Right lung (tissue), 5 donors: Measurements from ENCODE around the gene MYOM3. TPM values are rescaled to one million over a fixed set of nuclear protein-coding genes. Genes with fewer than 3 reads are reported as not detected.
"Not testable (repeated sequence)": the region's sequence is repeated elsewhere in the genome, so short reads cannot be mapped to it uniquely, and the experiment has no call there.

Experiments
- DNase-seq, 2 donors: peaks; one replicate each; pipeline ENCODE4 v3.0.0-alpha.2; 2013
- polyA plus RNA-seq, 5 donors: library from polyadenylated mRNA; unstranded; fragments of 120-200 nt; gene quantifications; one replicate each; pipeline versions ENCODE4 v1.2.1 to v1.2.3, GENCODE V29; 2013; ENCODE audit warnings: inconsistent platforms in 1 of 5, low replicate concordance in 1 of 5; ENCODE audit not compliant: insufficient read length in 5 of 5, insufficient read depth in 1 of 5

The MYOM3 gene
- polyA plus RNA-seq, 5 donors, result 0.03 to 17.1 (median 0.34) TPM

- DNase-seq, result no peak
These were observed 37.7 kb downstream of the MYOM3 start for GRCh38 chr1:24074196-24074595.

DNA sequence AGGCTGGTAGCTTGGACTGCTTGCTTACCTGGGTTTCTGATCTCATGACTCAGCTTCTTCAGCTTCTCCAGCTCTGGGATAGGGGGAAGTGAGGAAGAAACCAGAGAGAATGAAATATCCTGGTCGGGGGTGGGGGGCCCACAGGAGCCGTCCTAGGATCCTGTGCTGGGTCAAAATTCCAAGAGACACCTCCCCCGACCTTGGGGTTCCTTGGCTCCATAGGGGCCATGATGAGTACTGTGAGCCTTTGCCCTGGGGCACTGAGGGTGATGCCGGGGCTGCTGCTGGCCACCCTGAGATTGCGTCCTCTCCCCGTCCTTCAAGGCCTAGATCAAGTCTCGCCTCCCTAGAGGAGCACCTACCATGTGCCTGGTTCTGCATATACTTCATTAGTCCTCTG is 40.0 kb downstream of the MYOM3 start:
- no peak for DNase-seq

DNA sequence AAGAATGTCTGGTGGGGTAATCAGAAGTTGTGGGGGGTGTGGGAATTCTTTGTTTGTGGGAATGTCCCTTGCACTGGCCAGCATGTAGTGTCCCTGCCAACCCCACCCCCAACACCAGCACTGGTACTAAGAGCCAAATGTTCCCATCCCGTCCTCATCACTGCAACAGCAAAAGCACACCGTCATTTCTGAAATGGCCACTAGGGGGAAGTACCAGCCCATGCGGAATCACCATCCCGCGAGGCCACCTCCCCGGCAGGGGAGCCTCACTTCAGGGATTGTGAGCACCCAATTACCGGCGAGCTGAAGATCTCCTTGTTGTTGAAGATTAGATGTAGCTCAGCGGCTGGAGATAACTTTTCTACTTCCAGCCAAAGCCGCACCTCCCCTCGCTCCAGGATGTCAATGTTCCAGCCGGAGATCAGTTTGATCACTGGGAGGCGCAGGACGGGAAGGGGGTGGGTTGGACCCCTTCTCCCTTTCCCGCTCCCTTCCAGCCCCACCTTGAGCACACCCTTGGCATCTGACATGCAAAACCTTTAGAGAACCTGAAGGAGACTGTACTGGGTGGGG is 41.0 kb downstream of the MYOM3 start:
- peak; percentile 57 to 67 for DNase-seq

DNA sequence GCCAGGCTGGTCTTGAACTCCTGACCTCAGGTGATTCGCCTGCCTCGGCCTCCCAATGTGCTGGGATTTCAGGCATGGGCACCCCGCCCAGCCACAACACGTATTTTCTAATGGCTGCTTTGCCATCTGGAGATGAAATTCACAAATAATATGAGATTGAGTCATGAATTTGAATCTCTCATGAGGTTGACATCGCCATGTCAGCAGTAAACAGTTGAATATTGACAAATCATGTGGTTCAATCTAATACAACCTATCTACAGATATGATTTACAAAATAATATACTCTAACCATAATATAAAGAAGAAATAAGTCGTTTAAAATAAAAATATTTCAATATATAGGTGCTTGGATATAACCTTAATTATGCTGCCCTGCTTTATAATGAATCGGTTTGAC is 42.1 kb downstream of the MYOM3 start:
- DNase-seq, result no peak

DNA sequence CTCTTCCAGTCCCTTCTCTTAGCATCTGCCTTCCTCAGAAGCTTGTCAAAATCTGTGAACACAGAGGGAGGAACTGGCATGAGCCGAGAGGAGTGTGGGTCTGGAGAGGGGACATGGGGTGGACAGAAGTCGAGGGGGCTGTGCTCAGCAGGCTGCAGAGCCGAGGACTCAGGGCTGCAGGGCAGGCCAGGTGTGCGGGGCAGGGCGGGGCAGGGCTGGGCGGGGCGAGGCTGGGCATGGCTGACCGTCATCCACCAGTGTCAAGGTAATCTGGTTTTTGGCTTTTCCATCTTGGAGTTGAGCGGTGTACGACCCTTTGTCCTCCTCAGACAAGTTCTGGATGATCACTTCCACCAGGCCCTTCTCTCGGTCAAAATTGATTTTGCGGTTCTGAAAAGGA is 44.0 kb downstream of the MYOM3 start:
- no peak for DNase-seq

DNA sequence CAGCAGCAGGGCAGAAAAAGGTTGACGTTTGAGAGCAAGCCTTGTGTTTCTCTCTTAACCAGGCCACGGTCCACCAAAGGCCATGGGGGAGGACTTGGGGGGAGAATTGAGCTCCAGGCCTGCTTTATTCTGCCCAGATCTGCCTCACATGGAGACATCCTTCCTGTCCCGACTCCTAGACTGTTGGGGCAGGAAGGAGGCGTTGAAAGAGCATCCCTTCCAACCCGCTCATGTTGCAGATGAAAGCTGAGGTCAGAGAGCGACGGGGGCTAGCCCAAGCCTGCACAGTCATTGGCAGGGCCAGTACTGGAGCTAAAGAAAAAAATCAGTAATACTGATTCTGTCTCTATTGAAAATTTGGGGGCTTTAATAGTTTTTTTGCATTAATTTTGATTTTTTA is 46.6 kb downstream of the MYOM3 start:
- DNase-seq, result no peak

- no peak for DNase-seq
These were observed 49.7 kb downstream of the MYOM3 start for GRCh38 chr1:24062221-24062620.

DNA sequence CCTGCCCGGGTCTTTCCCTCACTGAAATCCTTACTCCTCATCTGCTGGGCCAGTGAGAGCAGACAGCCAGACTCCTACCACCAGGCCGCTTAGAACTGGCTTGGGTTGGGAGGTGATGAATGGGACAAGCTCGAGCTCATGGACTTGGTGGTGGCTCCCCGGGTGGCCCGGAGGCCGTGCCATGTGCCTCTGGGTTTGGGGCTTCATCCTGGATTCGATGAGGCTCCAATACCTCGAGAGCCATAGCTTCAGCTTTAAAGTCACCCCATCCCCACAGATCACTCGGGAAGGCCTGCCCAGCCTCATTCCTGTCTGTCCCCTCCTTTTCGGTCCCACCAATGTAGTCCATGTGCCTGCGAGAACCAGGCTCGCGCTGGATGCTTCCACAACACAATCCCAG is 51.5 kb downstream of the MYOM3 start:
- DNase-seq, result no peak

- DNase-seq, result no peak
These were observed 53.1 kb downstream of the MYOM3 start for GRCh38 chr1:24058671-24059455.

- DNase-seq, result no peak
These were observed 54.8 kb downstream of the MYOM3 start for GRCh38 chr1:24057171-24057570.

- no peak for DNase-seq
These were observed 56.3 kb downstream of the MYOM3 start for GRCh38 chr1:24055681-24056080.

- peak; percentile 5 to 12 for DNase-seq
These were observed 59.7 kb downstream of the MYOM3 start for GRCh38 chr1:24052220-24052619.

- DNase-seq, result no peak
These were observed 60.6 kb downstream of the MYOM3 start for GRCh38 chr1:24051206-24051945.

DNA sequence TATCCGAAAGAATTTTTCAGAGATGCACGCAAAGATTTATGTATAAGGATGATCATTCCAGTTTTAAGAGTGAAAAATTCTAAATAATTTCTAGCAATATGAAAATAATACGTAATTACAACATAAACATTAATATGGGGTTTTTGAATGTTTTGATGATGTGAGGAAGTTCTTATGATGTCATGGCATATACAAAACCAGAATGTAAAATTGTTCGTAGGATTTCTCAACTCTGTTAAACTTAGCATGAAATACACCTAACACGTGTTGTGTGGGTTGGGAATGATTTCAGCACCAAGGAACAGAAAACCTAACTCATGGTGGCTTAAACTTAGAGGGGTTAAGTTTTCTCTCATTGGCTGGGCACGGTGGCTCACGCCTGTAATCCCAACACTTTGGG is 62.2 kb downstream of the MYOM3 start:
- DNase-seq, result no peak

- not testable (repeated sequence) for DNase-seq
These were observed 63.0 kb downstream of the MYOM3 start for GRCh38 chr1:24048894-24049293.

DNA sequence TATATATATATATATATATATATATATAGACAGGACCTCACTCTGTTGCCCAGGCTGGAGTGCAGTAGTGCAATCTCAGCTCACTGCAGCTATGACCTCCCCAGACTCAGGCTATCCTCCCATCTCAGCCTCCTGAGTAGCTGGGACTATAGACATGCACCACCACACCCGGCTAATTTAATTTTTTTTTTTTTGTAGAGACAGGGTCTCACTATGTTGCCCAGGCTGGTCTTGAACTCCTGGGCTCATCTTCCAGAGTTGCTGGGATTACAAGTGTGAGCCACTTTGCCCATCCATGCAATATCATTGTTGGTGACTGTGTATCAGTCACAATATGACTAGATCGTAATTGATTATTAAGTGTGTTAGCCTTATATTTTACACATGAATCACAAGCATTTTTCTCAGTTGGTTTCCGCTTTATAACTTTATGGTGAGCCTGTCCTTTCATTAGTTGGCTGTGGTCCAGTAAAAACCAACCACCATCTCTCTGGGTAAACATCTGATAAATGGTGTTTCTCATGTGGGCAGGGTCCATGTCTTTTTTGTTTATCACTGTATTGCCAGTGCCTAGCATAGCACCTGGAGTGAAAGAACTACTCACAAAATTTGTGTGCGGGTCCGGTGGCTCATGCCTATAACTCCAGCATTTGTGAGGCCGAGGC is 63.6 kb downstream of the MYOM3 start:
- no peak for DNase-seq

DNA sequence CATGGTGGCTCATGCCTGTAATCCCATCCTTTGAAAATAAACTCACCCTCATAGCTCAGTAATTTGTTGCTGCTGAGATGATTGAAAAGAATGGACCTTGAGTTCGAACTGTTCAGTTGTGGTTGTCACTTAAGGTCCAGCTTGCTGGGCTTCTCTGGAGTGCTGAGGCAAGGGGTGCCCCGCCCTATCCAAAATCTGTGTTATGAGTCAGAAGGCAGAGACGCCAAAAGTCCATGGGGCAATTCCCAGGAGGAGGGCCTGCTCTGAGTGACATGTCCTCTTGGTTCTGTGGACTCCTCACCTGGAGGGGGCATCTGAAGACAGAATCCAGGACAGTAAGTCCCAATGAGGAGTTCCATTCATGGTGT is 64.8 kb downstream of the MYOM3 start:
- DNase-seq, result no peak

DNA sequence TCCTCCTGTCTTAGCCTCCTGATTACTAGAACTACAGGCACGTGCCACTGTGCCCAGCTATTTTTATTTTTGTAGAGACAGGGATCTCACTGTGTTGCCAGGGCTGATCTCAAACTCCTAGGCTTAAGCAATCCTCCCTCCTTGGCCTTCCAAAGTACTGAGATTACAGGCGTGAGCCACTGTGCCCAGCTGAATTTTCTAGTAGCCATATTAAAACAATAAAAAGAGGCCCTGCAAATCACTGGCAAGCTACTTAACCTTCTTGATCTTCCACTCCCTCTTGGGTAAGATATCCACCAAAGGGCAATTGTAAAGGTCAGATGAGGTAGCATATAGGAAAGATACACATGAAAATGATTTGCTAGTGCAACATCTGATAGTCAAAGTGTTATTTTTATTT is 66.2 kb downstream of the MYOM3 start:
- no peak for DNase-seq

- DNase-seq, result not testable (repeated sequence)
These were observed 67.3 kb downstream of the MYOM3 start for GRCh38 chr1:24044672-24045071.

DNA sequence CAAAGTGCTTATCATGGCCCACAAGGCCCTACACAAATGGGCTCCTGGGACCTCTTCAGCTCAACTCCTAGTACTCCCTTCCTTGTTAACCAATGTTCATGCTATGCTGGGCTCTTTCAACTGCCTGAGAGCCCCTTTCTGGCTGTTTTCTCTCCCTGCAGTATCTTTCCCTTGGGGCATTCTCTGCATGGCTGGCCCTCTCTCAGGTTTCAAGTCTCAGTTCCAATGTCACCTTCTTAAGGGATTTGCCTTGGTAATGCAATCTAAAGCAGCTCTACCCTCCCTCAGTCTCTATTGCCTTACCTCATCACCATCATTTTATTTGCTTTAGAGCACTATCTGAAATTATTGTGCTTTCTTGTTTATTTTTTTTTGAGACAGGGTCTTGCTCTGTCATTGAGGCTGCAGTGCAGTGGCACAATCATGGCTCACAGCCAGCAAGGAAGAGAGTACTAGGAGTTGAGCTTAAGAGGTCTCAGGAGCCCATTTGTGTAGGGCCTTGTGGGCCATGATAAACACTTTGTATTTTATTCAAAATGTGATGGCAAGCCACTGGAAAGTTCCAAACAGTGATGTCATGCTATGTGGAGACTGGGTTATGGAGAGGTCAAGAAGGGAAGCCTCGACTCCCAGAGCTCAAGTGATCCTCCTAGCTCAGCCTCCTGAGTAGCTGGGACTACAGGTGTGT is 68.4 kb downstream of the MYOM3 start:
- DNase-seq, result no peak

DNA sequence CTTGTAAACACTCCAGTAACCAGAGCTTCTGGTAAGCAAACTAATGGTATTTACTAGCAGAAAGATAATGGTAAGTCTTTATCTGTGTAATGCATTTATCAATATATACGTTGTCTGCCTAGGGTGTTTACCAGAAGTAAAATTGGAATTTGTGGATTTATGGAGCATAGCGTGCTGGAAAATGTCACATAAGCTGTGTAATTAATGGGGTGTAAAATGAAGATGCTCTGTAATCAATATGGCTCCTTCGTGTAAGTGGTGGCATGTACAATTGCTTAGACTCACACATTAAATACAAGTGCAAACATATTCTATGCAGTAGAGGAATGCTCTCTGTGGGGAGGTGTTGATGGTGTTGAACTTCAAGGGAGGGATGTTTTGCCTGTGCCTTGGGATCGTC is 69.6 kb downstream of the MYOM3 start:
- no peak for DNase-seq

- DNase-seq, result no peak
These were observed 75.8 kb downstream of the MYOM3 start for GRCh38 chr1:24036088-24036487.
